Duodenal mucosa (tissue), 2 donors: Measurements from ENCODE around the gene RASA3.

Source experiments
- H3K27ac ChIP-seq: one replicate; pipeline ENCODE4 v1.7.0; 2013; ENCODE audit warnings: low read depth, low read length
- H3K27me3 ChIP-seq, 2 donors: one replicate each; pipeline ENCODE4 v1.7.0; 2013; ENCODE audit warnings: low read length in 2 of 2, control low read depth in 1 of 2; ENCODE audit not compliant: insufficient read depth in 2 of 2, control insufficient read depth in 1 of 2
- H3K36me3 ChIP-seq, 2 donors: one replicate each; pipeline ENCODE4 v1.7.0; 2013; ENCODE audit warnings: low read length in 2 of 2, control low read depth in 1 of 2; ENCODE audit not compliant: insufficient read depth in 2 of 2, control insufficient read depth in 1 of 2
- H3K4me1 ChIP-seq, 2 donors: one replicate each; pipeline ENCODE4 v1.7.0; 2013; ENCODE audit warnings: low read length in 2 of 2, control low read depth in 1 of 2; ENCODE audit not compliant: insufficient read depth in 2 of 2, control insufficient read depth in 1 of 2
- H3K4me3 ChIP-seq, 2 donors: one replicate each; pipeline ENCODE4 v1.7.0; 2013; ENCODE audit warnings: low read length in 2 of 2, low read depth in 1 of 2
- H3K9ac ChIP-seq, 2 donors: one replicate each; pipeline ENCODE4 v1.7.0; 2013; ENCODE audit warnings: low read length in 2 of 2, low read depth in 1 of 2
- H3K9me3 ChIP-seq, 2 donors: one replicate each; pipeline ENCODE4 v1.7.0; 2013; ENCODE audit warnings: low read length in 2 of 2, control low read depth in 1 of 2; ENCODE audit not compliant: control insufficient read depth in 1 of 2

Gene RASA3

DNA sequence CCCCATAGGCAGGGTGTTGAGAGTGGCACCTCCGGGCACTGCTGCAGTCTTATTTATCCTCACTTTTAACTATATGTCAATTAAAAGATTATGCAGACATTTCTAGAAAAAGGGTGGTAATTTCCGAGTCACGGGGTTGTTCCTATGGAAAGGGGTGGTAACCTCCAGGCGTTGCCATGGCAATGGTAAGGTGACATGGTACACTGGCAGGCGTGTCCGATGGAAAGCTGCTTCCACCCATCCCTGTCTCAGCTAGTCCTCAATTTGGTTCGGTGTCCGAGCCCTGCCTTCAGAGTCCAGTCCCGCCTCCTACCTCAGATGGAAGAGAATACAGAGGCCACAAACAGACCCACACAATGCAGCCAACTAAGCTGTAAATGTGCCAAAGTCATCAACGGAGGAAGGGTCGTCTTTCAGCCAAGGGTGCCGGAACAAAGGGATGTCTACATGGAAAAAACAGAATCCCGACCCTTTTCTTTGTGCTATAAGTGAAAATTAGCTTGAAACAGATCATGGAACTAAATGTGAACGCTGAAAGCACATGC lies 85.9 kb downstream of the RASA3 start:
- H3K4me1 ChIP-seq: peaks cover 5 to 26% of the 10 kb centered on the region in 2 donors
- H3K27ac ChIP-seq: no peak overlapping the region
- no peak overlapping the region for H3K9ac ChIP-seq
- no peaks in the 10 kb centered on the region for H3K27me3 ChIP-seq
- H3K4me3 ChIP-seq: no peak overlapping the region
- H3K36me3 ChIP-seq: peaks cover 0 to 4% of the 10 kb centered on the region in 2 donors
- H3K9me3 ChIP-seq: no peaks in the 10 kb centered on the region

DNA sequence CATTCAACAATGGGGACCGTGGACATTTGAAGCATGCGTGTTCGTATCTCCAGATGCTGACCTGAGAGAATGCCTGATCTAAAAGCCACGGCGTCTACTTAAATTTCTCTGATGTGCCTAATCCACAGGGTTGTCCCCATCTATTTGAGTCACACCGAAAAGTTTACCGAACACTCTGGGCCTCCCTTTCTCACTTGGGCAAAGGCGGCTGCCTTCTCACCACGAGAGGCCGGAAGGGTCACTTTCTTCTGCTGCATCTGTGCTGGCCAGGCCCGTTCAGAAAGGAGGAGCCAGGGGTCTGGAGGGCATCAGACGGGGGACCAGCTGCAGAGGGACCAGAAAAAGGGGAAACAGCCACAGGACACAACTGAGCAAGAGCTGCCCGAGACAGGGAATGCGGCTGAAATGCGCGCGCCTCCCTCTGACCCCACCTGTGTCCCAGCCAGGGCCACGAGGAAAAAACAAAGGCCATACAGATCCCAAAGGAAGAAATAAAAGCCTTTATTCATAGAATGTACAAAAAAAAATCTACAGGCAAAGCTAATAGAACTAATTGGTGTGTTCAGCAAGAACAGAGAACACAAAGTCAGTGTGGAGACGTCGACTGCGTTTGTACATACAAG lies 87.2 kb downstream of the RASA3 start:
- Histone ChIP-seq H3K4me3 (no peak overlapping the region), H3K4me1 (peaks cover 5 to 26% of the 10 kb centered on the region in 2 donors), H3K27ac (no peak overlapping the region), H3K9ac (no peak overlapping the region), H3K36me3 (peaks cover 0 to 4% of the 10 kb centered on the region in 2 donors), H3K9me3 (no peaks in the 10 kb centered on the region), H3K27me3 (no peaks in the 10 kb centered on the region)

DNA sequence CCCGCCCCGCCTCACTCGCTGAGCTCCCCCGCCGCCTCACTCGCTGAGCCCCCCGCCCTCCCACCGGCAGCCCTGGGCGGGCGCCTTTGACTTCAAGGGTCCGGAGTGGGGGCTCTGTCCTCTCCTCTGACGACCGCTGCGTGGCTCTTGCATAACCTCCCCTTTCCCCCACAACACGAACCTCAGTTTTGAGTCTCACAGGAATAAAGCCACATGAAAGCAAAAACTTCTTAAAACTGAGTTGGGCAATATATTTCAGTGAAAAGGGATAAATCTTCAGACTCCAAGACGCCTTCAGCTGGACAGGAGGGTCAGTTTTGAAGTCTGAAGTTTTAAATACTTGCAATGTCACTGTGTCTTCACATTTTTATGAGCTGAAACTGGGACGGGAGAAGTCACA lies 87.9 kb downstream of the RASA3 start:
- Histone ChIP-seq H3K4me3 (no peak overlapping the region), H3K4me1 (peaks cover 5 to 21% of the 10 kb centered on the region in 2 donors), H3K36me3 (no peaks in the 10 kb centered on the region), H3K27me3 (no peaks in the 10 kb centered on the region), H3K9ac (no peak overlapping the region), H3K27ac (no peak overlapping the region), H3K9me3 (no peaks in the 10 kb centered on the region)

- no peak overlapping the region for H3K4me3 ChIP-seq
- no peaks in the 10 kb centered on the region for H3K9me3 ChIP-seq
- no peaks in the 10 kb centered on the region for H3K27me3 ChIP-seq
- no peak overlapping the region for H3K9ac ChIP-seq
- no peaks in the 10 kb centered on the region for H3K36me3 ChIP-seq
- H3K27ac ChIP-seq: no peak overlapping the region
- peaks cover 0 to 12% of the 10 kb centered on the region in 2 donors for H3K4me1 ChIP-seq
These were observed 88.9 kb downstream of the RASA3 start for GRCh38 chr13:114043421-114044053.

DNA sequence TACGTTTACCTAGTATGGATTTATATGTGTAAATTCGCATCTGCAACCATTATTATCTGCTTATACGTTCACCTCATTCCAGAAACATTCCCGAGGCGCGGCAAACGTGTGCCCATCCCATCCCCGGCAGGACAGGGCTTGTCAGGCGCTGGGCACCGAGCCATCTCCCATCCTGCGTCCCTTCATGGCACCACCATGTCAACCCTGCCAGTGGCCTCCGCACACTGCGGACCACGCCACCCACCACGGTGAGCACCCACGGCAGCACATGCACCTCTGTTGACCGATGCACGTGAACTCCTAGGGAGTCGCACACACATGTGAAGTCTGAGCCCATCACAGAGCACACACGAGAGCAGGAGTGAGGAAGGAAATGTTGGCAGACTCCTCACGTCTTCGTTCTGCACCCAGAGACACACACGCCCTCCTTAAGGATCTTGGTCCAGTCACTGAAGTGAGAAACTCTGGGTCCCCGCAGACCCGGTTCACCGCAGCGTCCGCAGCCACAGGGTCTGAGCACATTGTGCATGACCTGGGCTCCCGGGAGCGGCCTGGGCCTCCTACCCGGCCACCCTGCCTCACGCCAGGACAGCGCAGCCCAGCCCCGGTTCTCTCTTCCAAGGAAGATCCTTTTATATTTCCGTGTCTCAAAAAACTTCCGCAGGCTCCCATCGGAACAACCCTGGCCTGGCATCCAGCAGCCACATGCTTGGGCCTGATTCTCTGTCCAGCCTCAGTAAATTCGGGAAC lies 90.2 kb downstream of the RASA3 start:
- no peak overlapping the region for H3K9ac ChIP-seq
- H3K4me3 ChIP-seq: no peak overlapping the region
- peaks cover 0 to 6% of the 10 kb centered on the region in 2 donors for H3K4me1 ChIP-seq
- H3K9me3 ChIP-seq: no peaks in the 10 kb centered on the region
- no peak overlapping the region for H3K27ac ChIP-seq
- H3K36me3 ChIP-seq: no peaks in the 10 kb centered on the region
- H3K27me3 ChIP-seq: no peaks in the 10 kb centered on the region

- H3K27ac ChIP-seq: no peak overlapping the region
These were observed 90.9 kb downstream of the RASA3 start for GRCh38 chr13:114041493-114041892.

GRCh38 chr13:114039471-114040141 lies 92.8 kb downstream of the RASA3 start:
- Histone ChIP-seq H3K4me3 (no peak overlapping the region), H3K9ac (no peak overlapping the region), H3K27ac (no peak overlapping the region), H3K36me3 (no peaks in the 10 kb centered on the region), H3K4me1 (peaks cover 0 to 8% of the 10 kb centered on the region in 2 donors), H3K9me3 (no peaks in the 10 kb centered on the region), H3K27me3 (no peaks in the 10 kb centered on the region)

More at GRCh38 chr13:114041493-114041892, 90.9 kb downstream of the RASA3 start:
- no peak overlapping the region for H3K4me3 ChIP-seq
- H3K36me3 ChIP-seq: no peaks in the 10 kb centered on the region
- peaks cover 0 to 6% of the 10 kb centered on the region in 2 donors for H3K4me1 ChIP-seq
- no peak overlapping the region for H3K9ac ChIP-seq
- no peaks in the 10 kb centered on the region for H3K27me3 ChIP-seq
- H3K9me3 ChIP-seq: no peaks in the 10 kb centered on the region

- Histone ChIP-seq H3K36me3 (no peaks in the 10 kb centered on the region), H3K27me3 (no peaks in the 10 kb centered on the region), H3K4me1 (peaks cover 0 to 12% of the 10 kb centered on the region in 2 donors), H3K9me3 (no peaks in the 10 kb centered on the region), H3K27ac (no peak overlapping the region), H3K9ac (no peak overlapping the region), H3K4me3 (no peak overlapping the region)
These were observed 93.5 kb downstream of the RASA3 start for GRCh38 chr13:114038900-114039299.

GRCh38 chr13:114038211-114038613 lies 94.2 kb downstream of the RASA3 start:
- Histone ChIP-seq H3K4me1 (peaks cover 0 to 8% of the 10 kb centered on the region in 2 donors), H3K4me3 (no peak overlapping the region), H3K27ac (no peak overlapping the region), H3K9ac (no peak overlapping the region), H3K36me3 (no peaks in the 10 kb centered on the region), H3K27me3 (no peaks in the 10 kb centered on the region), H3K9me3 (no peaks in the 10 kb centered on the region)
